ENCODE results near the gene DDX52.

Gene DDX52

GRCh38 chr17:37576281-37576680, 67.0 kb downstream of the DDX52 start:
- H3K4me1 ChIP-seq (ENCODE audit: insufficient read depth, low read length, severe bottlenecking), result no peaks in the 10 kb centered on the region
- no peaks in the 10 kb centered on the region for H4K20me1 ChIP-seq (ENCODE audit: insufficient read depth, low read length)
- TF ChIP-seq CTCF (IDR thresholded peaks at IDR 0.05; ENCODE audit: low read length) (no peak), EZH2 (IDR thresholded peaks at IDR 0.05; ENCODE audit: borderline replicate concordance, low read length) (no peak)
- no peaks in the 10 kb centered on the region for H3K9me2 ChIP-seq (ENCODE audit: low read depth, low read length)
- H3K79me2 ChIP-seq (ENCODE audit: insufficient read depth, low read length), result no peaks in the 10 kb centered on the region
- no peak overlapping the region for H2AFZ ChIP-seq (ENCODE audit: low read length)
- H3K27ac ChIP-seq (ENCODE audit: low read depth, low read length, poor library complexity, severe bottlenecking), result no peak overlapping the region
- no peaks in the 10 kb centered on the region for H3F3A ChIP-seq (ENCODE audit: insufficient read depth, low read length)
- peaks cover 84% of the 10 kb centered on the region for H3K36me3 ChIP-seq (ENCODE audit: insufficient read depth, low read length)
- H3K27me3 ChIP-seq (ENCODE audit: insufficient read depth, low read length), result no peaks in the 10 kb centered on the region
- no peak overlapping the region for H3K4me3 ChIP-seq (ENCODE audit: low read depth, low read length, poor library complexity, severe bottlenecking)
- H3K4me2 ChIP-seq (ENCODE audit: low read length), result no peak overlapping the region
- no peak overlapping the region for H3K9ac ChIP-seq (ENCODE audit: low read length)
- H3K9me3 ChIP-seq (ENCODE audit: low read length), result no peaks in the 10 kb centered on the region

DNA sequence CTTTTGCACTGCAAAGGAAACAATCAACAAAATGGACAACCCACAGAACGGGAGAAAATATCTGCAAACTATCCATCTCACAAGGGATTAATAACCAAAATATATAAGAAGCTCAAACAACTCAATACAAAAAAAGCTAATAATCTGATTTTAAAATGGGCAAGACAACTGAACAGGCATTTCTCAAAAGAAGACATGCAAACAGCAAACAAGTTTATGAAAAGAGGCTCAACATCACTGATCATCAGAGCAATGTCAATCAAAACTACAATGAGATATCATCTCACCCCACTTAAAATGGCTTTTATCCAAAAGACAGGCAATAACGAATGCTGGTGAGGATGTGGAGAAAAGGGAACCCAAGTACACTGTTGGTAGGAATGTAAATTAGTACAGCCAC, 68.8 kb downstream of the DDX52 start:
- H3K27ac ChIP-seq (ENCODE audit: low read depth, low read length, poor library complexity, severe bottlenecking), result no peak overlapping the region
- H3F3A ChIP-seq (ENCODE audit: insufficient read depth, low read length), result no peaks in the 10 kb centered on the region
- H3K27me3 ChIP-seq (ENCODE audit: insufficient read depth, low read length), result no peaks in the 10 kb centered on the region
- no peaks in the 10 kb centered on the region for H3K9me3 ChIP-seq (ENCODE audit: low read length)
- H3K36me3 ChIP-seq (ENCODE audit: insufficient read depth, low read length), result peaks cover 88% of the 10 kb centered on the region
- H3K9me2 ChIP-seq (ENCODE audit: low read depth, low read length), result no peaks in the 10 kb centered on the region
- H3K9ac ChIP-seq (ENCODE audit: low read length), result no peak overlapping the region
- H4K20me1 ChIP-seq (ENCODE audit: insufficient read depth, low read length), result no peaks in the 10 kb centered on the region
- H3K4me1 ChIP-seq (ENCODE audit: insufficient read depth, low read length, severe bottlenecking), result no peaks in the 10 kb centered on the region
- H2AFZ ChIP-seq (ENCODE audit: low read length), result no peak overlapping the region
- TF ChIP-seq CTCF (IDR thresholded peaks at IDR 0.05; ENCODE audit: low read length) (no peak), EZH2 (IDR thresholded peaks at IDR 0.05; ENCODE audit: borderline replicate concordance, low read length) (no peak)
- no peak overlapping the region for H3K4me2 ChIP-seq (ENCODE audit: low read length)
- no peaks in the 10 kb centered on the region for H3K79me2 ChIP-seq (ENCODE audit: insufficient read depth, low read length)
- no peak overlapping the region for H3K4me3 ChIP-seq (ENCODE audit: low read depth, low read length, poor library complexity, severe bottlenecking)

DNA sequence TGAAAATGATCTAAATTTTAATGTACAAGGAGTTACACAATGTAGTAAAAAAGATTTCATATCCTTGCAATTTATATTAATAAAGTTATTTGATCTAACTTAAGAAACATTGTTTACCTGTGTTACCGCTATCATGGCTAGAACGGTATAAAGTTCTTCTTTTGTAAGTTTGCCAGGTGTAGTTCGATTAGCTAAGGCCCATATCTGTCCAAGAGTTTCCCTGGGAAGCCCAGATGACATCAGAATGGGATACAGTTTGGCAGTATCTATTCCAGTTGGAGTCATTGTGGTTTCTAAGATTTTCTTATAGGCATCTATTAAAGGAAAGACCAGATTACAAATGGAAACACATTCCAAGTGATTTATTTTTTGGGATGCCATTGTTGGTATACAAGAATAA, 71.6 kb downstream of the DDX52 start:
- H3K27ac ChIP-seq (ENCODE audit: low read depth, low read length, poor library complexity, severe bottlenecking), result no peak overlapping the region
- H3K36me3 ChIP-seq (ENCODE audit: insufficient read depth, low read length), result peaks cover 89% of the 10 kb centered on the region

More for the DNA sequence above, 71.6 kb downstream of the DDX52 start:
- Histone ChIP-seq H3K9me3 (ENCODE audit: low read length) (no peaks in the 10 kb centered on the region), H2AFZ (ENCODE audit: low read length) (no peak overlapping the region), H3K27me3 (ENCODE audit: insufficient read depth, low read length) (no peaks in the 10 kb centered on the region), H3K4me1 (ENCODE audit: insufficient read depth, low read length, severe bottlenecking) (no peaks in the 10 kb centered on the region), H3K9ac (ENCODE audit: low read length) (no peak overlapping the region), H3K4me3 (ENCODE audit: low read depth, low read length, poor library complexity, severe bottlenecking) (no peak overlapping the region), H3K79me2 (ENCODE audit: insufficient read depth, low read length) (no peaks in the 10 kb centered on the region), H3K4me2 (ENCODE audit: low read length) (no peak overlapping the region), H3F3A (ENCODE audit: insufficient read depth, low read length) (no peaks in the 10 kb centered on the region), H3K9me2 (ENCODE audit: low read depth, low read length) (no peaks in the 10 kb centered on the region), H4K20me1 (ENCODE audit: insufficient read depth, low read length) (no peaks in the 10 kb centered on the region)
- no peak for TF ChIP-seq CTCF (IDR thresholded peaks at IDR 0.05; ENCODE audit: low read length)
- TF ChIP-seq EZH2 (IDR thresholded peaks at IDR 0.05; ENCODE audit: borderline replicate concordance, low read length), result no peak

All from OCI-LY1 (cell line).